Ishikawa (cell line): ENCODE results near the gene CBX6.

Source experiments
- CEBPB ChIP-seq: IDR thresholded peaks from 2 replicates; pipeline ENCODE4 v1.6.1; 2012
- CREB1 ChIP-seq: IDR thresholded peaks from 2 replicates; pipeline ENCODE4 v1.6.1; 2012; ENCODE audit warnings: low read depth
- MAX ChIP-seq: IDR thresholded peaks from 2 replicates; pipeline ENCODE4 v1.6.1; 2012
- TAF1 ChIP-seq: IDR thresholded peaks from 2 replicates; pipeline ENCODE4 v1.6.1; 2012; ENCODE audit warnings: low read depth, mild to moderate bottlenecking
- YY1 ChIP-seq: IDR thresholded peaks from 2 replicates; pipeline ENCODE4 v1.6.1; 2012; ENCODE audit warnings: low read depth

DNA sequence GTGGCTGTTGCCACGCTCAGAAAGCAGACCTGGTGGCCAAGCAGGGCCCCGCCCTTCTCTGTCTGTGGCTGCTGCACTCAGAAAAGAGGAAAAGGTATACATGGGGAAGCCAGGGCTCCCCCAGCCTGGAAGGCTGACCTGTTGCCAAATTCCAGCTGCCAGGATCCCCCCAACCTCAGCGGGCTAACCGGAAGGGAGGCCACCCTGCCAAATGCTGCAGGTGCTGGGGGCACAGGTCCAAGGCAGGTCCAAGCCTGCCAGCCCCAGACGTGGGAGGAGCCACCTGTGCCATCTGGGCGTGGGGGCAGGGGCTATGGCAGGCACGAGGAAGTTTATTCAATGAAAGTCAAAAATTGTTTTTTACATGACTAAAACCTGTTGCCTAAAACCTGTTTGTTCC, 30.8 kb downstream of the CBX6 start:
- TF ChIP-seq CREB1 (no peak), TAF1 (no peak), YY1 (no peak), MAX (no peak), CEBPB (no peak)
